OCI-LY1 (cell line): Measurements from ENCODE around the gene CPLX1.

Source experiments
- H2AFZ ChIP-seq: fragments of 200-600 bp; sonication (generic), shearing (Covaris generic); 2 replicates; pipeline ENCODE4 v1.6.0; 2014; ENCODE audit warnings: antibody characterized with exemption, mild to moderate bottlenecking, low read length
- H3F3A ChIP-seq: fragments of 200-600 bp; sonication (generic), shearing (Covaris generic); 2 replicates; pipeline ENCODE4 v1.6.0; 2014; ENCODE audit warnings: mild to moderate bottlenecking, antibody characterized with exemption, low read length, moderate library complexity; ENCODE audit not compliant: insufficient read depth
- H3K27ac ChIP-seq: fragments of 200-600 bp; sonication (generic); 2 replicates; pipeline ENCODE4 v1.5.1; 2014; ENCODE audit warnings: low read length, mixed run types, mild to moderate bottlenecking, low read depth; ENCODE audit not compliant: poor library complexity, severe bottlenecking
- H3K27me3 ChIP-seq: fragments of 200-600 bp; sonication (generic); 2 replicates; pipeline ENCODE4 v1.6.0; 2014; ENCODE audit warnings: antibody characterized with exemption, mild to moderate bottlenecking, low read length, moderate library complexity; ENCODE audit not compliant: insufficient read depth
- H3K36me3 ChIP-seq: fragments of 200-600 bp; sonication (generic); 2 replicates; pipeline ENCODE4 v1.6.1; 2014; ENCODE audit warnings: mild to moderate bottlenecking, antibody characterized with exemption, low read length, moderate library complexity, mixed read lengths; ENCODE audit not compliant: insufficient read depth
- H3K4me1 ChIP-seq: fragments of 200-600 bp; sonication (generic); 2 replicates; pipeline ENCODE4 v1.5.1; 2014; ENCODE audit warnings: mild to moderate bottlenecking, low read length, moderate library complexity; ENCODE audit not compliant: insufficient read depth, severe bottlenecking
- H3K4me2 ChIP-seq: fragments of 200-600 bp; sonication (generic), shearing (Covaris generic); 2 replicates; pipeline ENCODE4 v1.6.1; 2014; ENCODE audit warnings: low read length
- H3K4me3 ChIP-seq: fragments of 200-600 bp; sonication (generic); 2 replicates; pipeline ENCODE4 v1.5.1; 2014; ENCODE audit warnings: low read length, low read depth, mild to moderate bottlenecking, mixed read lengths; ENCODE audit not compliant: poor library complexity, severe bottlenecking
- H3K79me2 ChIP-seq: fragments of 200-600 bp; shearing (Covaris generic); 2 replicates; pipeline ENCODE4 v1.6.1; 2016; ENCODE audit warnings: mixed run types, low read length, mixed read lengths; ENCODE audit not compliant: insufficient read depth
- H3K9ac ChIP-seq: fragments of 200-600 bp; sonication (generic), shearing (Covaris generic); 2 replicates; pipeline ENCODE4 v1.6.1; 2014; ENCODE audit warnings: mild to moderate bottlenecking, low read length, mixed read lengths
- H3K9me2 ChIP-seq: fragments of 200-600 bp; sonication (generic), shearing (Covaris generic); 2 replicates; pipeline ENCODE4 v1.6.1; 2014; ENCODE audit warnings: low read depth, mild to moderate bottlenecking, low read length, mixed read lengths
- H3K9me3 ChIP-seq: fragments of 200-600 bp; shearing (Covaris generic); 2 replicates; pipeline ENCODE4 v1.6.1; 2014; ENCODE audit warnings: low read length, mixed read lengths
- H4K20me1 ChIP-seq: fragments of 200-600 bp; sonication (generic), shearing (Covaris generic); 2 replicates; pipeline ENCODE4 v1.6.0; 2016; ENCODE audit warnings: mild to moderate bottlenecking, low read length; ENCODE audit not compliant: insufficient read depth
- EZH2 ChIP-seq: fragments of 200-600 bp; sonication (generic), shearing (Covaris generic); IDR thresholded peaks from 2 replicates; pipeline ENCODE4 v1.8.0; 2017; ENCODE audit warnings: borderline replicate concordance, mixed run types, mild to moderate bottlenecking, antibody characterized with exemption, low read length, moderate library complexity, mixed read lengths
- TF ChIP-seq, protein P1 (sequence below): fragments of 200-600 bp; sonication (generic), shearing (Covaris generic); IDR thresholded peaks from 2 replicates; pipeline ENCODE4 v1.5.1; 2017; ENCODE audit warnings: mild to moderate bottlenecking, antibody characterized with exemption, low read length, moderate library complexity, mixed read lengths

The CPLX1 gene

DNA sequence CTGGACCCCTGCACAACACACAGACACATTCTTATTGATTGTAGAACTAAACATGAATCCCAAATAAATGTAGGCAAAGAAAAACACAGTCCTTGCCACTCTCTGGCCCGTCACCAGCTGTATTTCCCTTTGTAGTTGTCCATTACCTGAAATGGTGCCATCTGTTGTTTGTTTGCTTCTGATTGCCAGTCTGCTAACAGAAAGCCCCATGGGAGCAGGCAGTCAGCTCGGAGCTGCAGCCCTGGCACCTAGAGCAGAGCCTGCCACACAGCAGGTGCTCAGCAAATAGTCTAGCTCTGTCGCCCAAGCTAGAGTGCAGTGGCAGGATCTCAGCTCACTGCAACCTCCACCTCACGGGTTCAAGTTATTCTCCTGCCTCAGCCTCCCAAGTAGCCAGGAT is 28.9 kb downstream of the CPLX1 start:
- no peaks in the 10 kb centered on the region for H4K20me1 ChIP-seq
- H3K9me2 ChIP-seq, result no peaks in the 10 kb centered on the region
- peaks cover 39% of the 10 kb centered on the region for H3K4me1 ChIP-seq
- H3K79me2 ChIP-seq, result no peaks in the 10 kb centered on the region
- H3F3A ChIP-seq, result no peaks in the 10 kb centered on the region
- H3K36me3 ChIP-seq, result no peaks in the 10 kb centered on the region
- H3K27ac ChIP-seq, result peak overlapping the region; percentile 67
- H3K4me2 ChIP-seq, result no peak overlapping the region
- no peak overlapping the region for H3K4me3 ChIP-seq
- H3K9ac ChIP-seq, result no peak overlapping the region
- no peaks in the 10 kb centered on the region for H3K27me3 ChIP-seq
- no peaks in the 10 kb centered on the region for H3K9me3 ChIP-seq
- TF ChIP-seq, protein P1, sequence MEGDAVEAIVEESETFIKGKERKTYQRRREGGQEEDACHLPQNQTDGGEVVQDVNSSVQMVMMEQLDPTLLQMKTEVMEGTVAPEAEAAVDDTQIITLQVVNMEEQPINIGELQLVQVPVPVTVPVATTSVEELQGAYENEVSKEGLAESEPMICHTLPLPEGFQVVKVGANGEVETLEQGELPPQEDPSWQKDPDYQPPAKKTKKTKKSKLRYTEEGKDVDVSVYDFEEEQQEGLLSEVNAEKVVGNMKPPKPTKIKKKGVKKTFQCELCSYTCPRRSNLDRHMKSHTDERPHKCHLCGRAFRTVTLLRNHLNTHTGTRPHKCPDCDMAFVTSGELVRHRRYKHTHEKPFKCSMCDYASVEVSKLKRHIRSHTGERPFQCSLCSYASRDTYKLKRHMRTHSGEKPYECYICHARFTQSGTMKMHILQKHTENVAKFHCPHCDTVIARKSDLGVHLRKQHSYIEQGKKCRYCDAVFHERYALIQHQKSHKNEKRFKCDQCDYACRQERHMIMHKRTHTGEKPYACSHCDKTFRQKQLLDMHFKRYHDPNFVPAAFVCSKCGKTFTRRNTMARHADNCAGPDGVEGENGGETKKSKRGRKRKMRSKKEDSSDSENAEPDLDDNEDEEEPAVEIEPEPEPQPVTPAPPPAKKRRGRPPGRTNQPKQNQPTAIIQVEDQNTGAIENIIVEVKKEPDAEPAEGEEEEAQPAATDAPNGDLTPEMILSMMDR, result no peak
- TF ChIP-seq EZH2, result no peak
- H2AFZ ChIP-seq, result no peak overlapping the region

DNA sequence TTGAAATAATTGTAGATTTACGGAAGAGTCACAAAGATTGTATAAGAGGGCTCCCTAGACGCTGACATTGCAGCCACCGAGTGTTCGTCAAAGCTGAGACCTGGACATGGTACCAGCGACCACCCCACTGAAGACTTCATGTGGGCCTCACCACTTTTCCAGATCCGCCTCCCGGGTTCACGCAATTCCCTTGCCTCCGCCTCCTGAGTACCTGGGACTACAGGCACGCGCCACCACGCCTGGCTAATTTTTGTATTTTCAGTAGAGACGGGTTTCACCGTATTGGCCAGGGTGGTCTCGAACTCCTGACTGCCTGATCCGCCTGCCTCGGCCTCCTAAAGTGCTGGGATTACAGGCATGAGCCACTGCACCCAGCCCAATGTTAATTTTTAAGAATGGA is 29.7 kb downstream of the CPLX1 start:
- H3K9me3 ChIP-seq, result no peaks in the 10 kb centered on the region
- H4K20me1 ChIP-seq, result no peaks in the 10 kb centered on the region
- H3K27ac ChIP-seq, result no peak overlapping the region
- H2AFZ ChIP-seq, result no peak overlapping the region
- H3K79me2 ChIP-seq, result no peaks in the 10 kb centered on the region
- no peaks in the 10 kb centered on the region for H3F3A ChIP-seq
- no peaks in the 10 kb centered on the region for H3K27me3 ChIP-seq
- no peak overlapping the region for H3K9ac ChIP-seq
- TF ChIP-seq EZH2, result no peak
- TF ChIP-seq, protein P1, result no peak
- H3K4me2 ChIP-seq, result no peak overlapping the region
- no peak overlapping the region for H3K4me3 ChIP-seq
- no peaks in the 10 kb centered on the region for H3K36me3 ChIP-seq
- H3K9me2 ChIP-seq, result no peaks in the 10 kb centered on the region
- peaks cover 39% of the 10 kb centered on the region for H3K4me1 ChIP-seq

DNA sequence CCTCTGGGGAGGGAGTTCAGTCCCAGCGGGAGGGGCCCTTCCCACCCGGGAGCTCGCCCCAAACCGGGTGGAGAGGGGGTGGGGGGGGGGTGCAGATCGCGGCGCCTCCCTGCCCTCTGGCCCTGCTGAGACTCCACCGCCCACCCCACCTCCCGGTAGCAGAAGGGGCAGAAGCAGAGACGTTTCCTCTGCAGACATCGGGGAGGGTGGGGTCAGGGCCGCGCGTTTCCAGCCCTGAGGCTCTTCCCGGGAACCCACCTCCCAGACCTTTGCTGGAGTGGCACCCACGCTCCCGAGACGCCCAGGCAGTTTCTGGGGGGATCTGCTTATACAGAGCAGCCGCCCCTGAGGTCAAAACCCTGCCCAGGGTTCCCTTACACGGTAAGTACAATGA is 30.2 kb downstream of the CPLX1 start:
- no peaks in the 10 kb centered on the region for H3K79me2 ChIP-seq
- TF ChIP-seq EZH2, result no peak
- TF ChIP-seq, protein P1, result no peak
- no peaks in the 10 kb centered on the region for H3K9me2 ChIP-seq
- H3K36me3 ChIP-seq, result no peaks in the 10 kb centered on the region
- peaks cover 39% of the 10 kb centered on the region for H3K4me1 ChIP-seq
- peak overlapping the region; percentile 29; the same call in 1 of the 2 replicates for H3K9ac ChIP-seq
- no peaks in the 10 kb centered on the region for H3F3A ChIP-seq
- peak overlapping the region; percentile 54; the same call in 1 of the 2 replicates for H3K4me2 ChIP-seq
- H3K27me3 ChIP-seq, result no peaks in the 10 kb centered on the region
- H3K27ac ChIP-seq, result no peak overlapping the region
- H4K20me1 ChIP-seq, result no peaks in the 10 kb centered on the region
- no peaks in the 10 kb centered on the region for H3K9me3 ChIP-seq
- H3K4me3 ChIP-seq, result peak overlapping the region; percentile 44
- no peak overlapping the region for H2AFZ ChIP-seq
